Activated CD8-positive, alpha-beta memory T cell treated with anti-CD3 and anti-CD28 coated beads, Interleukin-2, amount 50 U/mL, for 24 hours (primary cell): ENCODE results near the gene APOF.
"Not testable (repeated sequence)": the region's sequence is repeated elsewhere in the genome, so short reads cannot be mapped to it uniquely, and the experiment has no call there.

ENCODE experiments used
- DNase-seq: peaks from one replicate; pipeline ENCODE4 v3.0.0-alpha.2; 2020; ENCODE audit errors: extremely low read depth

The APOF gene

GRCh38 chr12:56332512-56333196, 30.0 kb downstream of the APOF start:
- no peak for DNase-seq

- no peak for DNase-seq
Observed at GRCh38 chr12:56330936-56331490, 31.6 kb downstream of the APOF start.

- DNase-seq: no peak
Observed at GRCh38 chr12:56326533-56326932, 36.1 kb downstream of the APOF start.

GRCh38 chr12:56326126-56326525, 36.5 kb downstream of the APOF start:
- DNase-seq: no peak

GRCh38 chr12:56324206-56324605, 38.5 kb downstream of the APOF start:
- no peak for DNase-seq

GRCh38 chr12:56321610-56322009, 41.0 kb downstream of the APOF start:
- not testable (repeated sequence) for DNase-seq

- no peak for DNase-seq
Observed at GRCh38 chr12:56321027-56321426, 41.6 kb downstream of the APOF start.

GRCh38 chr12:56317675-56318074, 45.0 kb downstream of the APOF start:
- DNase-seq: no peak

GRCh38 chr12:56315622-56316473, 46.8 kb downstream of the APOF start, which contains the start of gene CNPY2:
CNPY2 (minus strand) TSS chr12:56315988; CDS start chr12:56315217, 771 bp downstream.
- peak; percentile 85 for DNase-seq

- no peak for DNase-seq
Observed at GRCh38 chr12:56315249-56315621, 47.4 kb downstream of the APOF start.

GRCh38 chr12:56311003-56311402, 51.7 kb downstream of the APOF start:
- DNase-seq: no peak
